ENCODE measurements around the gene NACC2.

- TF ChIP-seq POLR2AphosphoS5 (IDR thresholded peaks at IDR 0.05) (no peak), CTCF (IDR thresholded peaks at IDR 0.05) (no peak), POLR2A (IDR thresholded peaks at IDR 0.05) (no peak)
Observed at GRCh38 chr9:135963938-135964337, 131.2 kb downstream of the NACC2 start.
